ENCODE data around the gene SEC23A.

The SEC23A gene

DNA sequence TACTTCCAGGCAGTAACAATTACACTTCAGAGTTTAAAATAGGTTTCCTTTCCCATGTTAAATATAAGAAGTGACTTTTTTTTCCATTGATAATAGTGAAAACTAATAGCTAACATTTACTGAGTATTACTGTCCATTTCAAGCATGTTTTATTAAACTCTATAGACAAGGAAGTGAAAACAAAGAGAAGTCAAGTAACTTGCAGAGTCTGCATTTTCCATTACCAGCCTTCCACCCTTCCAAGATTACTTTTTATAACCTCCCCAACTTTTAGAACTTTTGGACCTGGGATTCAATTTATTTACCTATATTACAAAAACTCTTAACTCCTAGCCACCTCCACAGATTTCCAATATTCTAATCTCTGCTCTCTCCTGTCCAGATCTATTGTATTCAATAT lies 67.7 kb downstream of the SEC23A start:
- Histone ChIP-seq H3K36me3 (peaks cover 53% of the 10 kb centered on the region), H3K4me3 (ENCODE audit: low read depth, low read length) (no peak overlapping the region), H3K4me1 (no peaks in the 10 kb centered on the region; the same call in 1 of the 2 replicates), H3K27me3 (no peaks in the 10 kb centered on the region), H3K9me3 (no peaks in the 10 kb centered on the region)
- TF ChIP-seq, protein P1, sequence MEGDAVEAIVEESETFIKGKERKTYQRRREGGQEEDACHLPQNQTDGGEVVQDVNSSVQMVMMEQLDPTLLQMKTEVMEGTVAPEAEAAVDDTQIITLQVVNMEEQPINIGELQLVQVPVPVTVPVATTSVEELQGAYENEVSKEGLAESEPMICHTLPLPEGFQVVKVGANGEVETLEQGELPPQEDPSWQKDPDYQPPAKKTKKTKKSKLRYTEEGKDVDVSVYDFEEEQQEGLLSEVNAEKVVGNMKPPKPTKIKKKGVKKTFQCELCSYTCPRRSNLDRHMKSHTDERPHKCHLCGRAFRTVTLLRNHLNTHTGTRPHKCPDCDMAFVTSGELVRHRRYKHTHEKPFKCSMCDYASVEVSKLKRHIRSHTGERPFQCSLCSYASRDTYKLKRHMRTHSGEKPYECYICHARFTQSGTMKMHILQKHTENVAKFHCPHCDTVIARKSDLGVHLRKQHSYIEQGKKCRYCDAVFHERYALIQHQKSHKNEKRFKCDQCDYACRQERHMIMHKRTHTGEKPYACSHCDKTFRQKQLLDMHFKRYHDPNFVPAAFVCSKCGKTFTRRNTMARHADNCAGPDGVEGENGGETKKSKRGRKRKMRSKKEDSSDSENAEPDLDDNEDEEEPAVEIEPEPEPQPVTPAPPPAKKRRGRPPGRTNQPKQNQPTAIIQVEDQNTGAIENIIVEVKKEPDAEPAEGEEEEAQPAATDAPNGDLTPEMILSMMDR (IDR thresholded peaks at IDR 0.05; ENCODE audit: low read depth, low read length): no peak
- DNase-seq: no peak

DNA sequence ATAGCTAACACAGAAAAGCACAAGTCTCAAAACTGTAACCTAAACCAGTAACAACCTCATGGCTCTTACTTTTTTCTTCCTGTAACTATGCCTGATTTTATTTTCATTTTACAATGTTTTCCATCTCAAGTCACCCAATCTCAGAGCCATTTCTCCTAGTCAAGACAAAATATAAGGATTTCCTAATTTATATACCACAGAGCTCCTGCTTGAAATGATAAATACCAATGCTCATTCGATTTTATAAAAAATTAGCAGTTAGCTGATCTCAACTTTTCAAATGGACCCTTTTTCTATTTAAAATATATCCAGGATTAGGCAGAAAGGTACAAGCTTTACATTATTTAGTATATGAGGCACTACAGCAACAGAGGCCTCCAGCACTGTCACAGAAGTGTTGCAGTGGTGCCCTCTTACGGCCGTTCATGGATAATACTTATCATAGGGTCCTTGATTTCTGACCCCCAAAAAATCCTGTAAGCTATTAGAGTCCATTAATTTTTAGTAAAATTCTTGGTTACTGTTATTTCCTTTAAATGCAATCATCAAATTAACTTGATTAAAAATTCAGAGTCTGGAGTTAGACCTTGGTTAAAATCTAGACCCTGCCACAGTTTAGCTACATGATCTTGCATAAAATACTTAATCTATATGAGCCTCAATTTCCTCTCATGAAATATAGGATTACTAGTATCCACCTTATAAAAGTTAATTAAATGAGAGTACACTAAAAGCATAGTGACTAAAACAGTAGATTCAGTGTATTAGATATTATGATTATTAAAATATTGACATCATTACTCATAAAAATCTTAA lies 68.3 kb downstream of the SEC23A start:
- Histone ChIP-seq H3K4me1 (no peaks in the 10 kb centered on the region; the same call in 1 of the 2 replicates), H3K36me3 (peaks cover 52% of the 10 kb centered on the region), H3K9me3 (no peaks in the 10 kb centered on the region)

DNA sequence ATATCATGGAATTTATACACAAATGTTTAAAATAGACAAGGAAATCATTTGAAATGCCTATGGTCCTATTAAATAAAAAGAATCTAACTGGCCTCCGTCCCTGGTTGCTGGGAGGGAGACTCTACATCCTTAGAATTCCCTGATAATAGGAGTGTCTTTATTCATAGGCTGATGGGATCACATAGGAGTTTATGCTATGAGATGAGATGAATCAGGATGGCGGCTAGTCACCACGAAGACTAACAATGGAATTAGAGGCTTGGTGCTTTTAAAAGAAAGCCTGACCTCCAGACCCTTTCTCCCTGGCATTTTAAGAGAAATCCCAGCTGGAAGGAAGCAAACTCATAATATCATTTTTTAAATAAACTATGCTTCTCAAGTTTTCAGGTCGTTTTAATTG lies 69.7 kb downstream of the SEC23A start:
- TF ChIP-seq, protein P1 (IDR thresholded peaks at IDR 0.05; ENCODE audit: low read depth, low read length): no peak
- Histone ChIP-seq H3K36me3 (peaks cover 41% of the 10 kb centered on the region), H3K4me1 (no peaks in the 10 kb centered on the region; the same call in 1 of the 2 replicates), H3K27me3 (no peaks in the 10 kb centered on the region), H3K9me3 (no peaks in the 10 kb centered on the region; the same call in 1 of the 2 replicates), H3K4me3 (ENCODE audit: low read depth, low read length) (no peak overlapping the region)
- DNase-seq: no peak

More for the DNA sequence above, 68.3 kb downstream of the SEC23A start:
- DNase-seq: peak; percentile 67
- H3K27me3 ChIP-seq: no peaks in the 10 kb centered on the region
- TF ChIP-seq, protein P1 (IDR thresholded peaks at IDR 0.05; ENCODE audit: low read depth, low read length): peak; percentile 84
- no peak overlapping the region for H3K4me3 ChIP-seq (ENCODE audit: low read depth, low read length)

DNA sequence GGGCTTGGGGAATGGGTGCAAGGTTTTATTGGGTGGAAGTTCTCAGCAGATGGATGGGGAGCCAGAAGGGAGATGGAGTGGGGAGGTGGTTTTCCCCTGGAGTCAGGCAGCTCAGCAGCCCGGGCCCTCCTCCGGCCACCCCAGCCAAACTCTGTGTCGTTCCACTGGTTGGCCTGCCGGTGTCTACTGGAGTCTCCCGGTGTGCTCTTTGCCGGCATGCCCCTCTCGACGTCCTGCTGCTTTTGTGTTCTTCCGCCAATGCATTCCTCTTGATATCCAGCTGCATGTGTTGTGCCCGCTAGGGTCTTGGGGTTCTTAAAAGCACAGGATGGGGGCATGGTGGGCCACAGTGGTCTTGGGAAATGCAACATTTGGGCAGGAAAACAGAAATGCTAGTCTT lies 72.8 kb downstream of the SEC23A start:
- peaks cover 27% of the 10 kb centered on the region for H3K36me3 ChIP-seq
- TF ChIP-seq, protein P1 (IDR thresholded peaks at IDR 0.05; ENCODE audit: low read depth, low read length): no peak

DNA sequence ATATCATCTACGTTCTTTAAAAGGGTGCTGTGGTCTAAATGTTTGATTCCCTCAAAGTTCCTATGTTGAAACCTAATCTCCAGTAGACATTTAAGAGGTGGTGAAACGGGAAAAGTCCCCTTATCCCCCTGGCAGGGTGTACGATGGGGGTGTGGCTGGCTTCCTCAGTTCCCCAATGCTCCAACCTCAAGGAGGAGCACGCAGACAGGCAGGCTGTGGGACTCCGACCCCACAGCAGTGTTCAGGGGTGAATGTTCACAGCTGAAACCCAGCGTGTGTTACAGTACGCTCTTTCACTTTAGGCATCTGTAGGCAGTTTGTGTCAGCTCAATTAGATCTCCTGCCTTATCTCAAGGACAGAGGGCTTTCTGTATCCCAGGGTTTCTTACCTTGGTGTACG lies 73.2 kb downstream of the SEC23A start:
- no peak for DNase-seq
- Histone ChIP-seq H3K4me3 (ENCODE audit: low read depth, low read length) (no peak overlapping the region), H3K9me3 (no peaks in the 10 kb centered on the region; the same call in 1 of the 2 replicates), H3K27me3 (no peaks in the 10 kb centered on the region), H3K36me3 (peaks cover 23% of the 10 kb centered on the region), H3K4me1 (no peaks in the 10 kb centered on the region; the same call in 1 of the 2 replicates)
- TF ChIP-seq, protein P1 (IDR thresholded peaks at IDR 0.05; ENCODE audit: low read depth, low read length): no peak

More for the DNA sequence above, 72.8 kb downstream of the SEC23A start:
- no peaks in the 10 kb centered on the region for H3K27me3 ChIP-seq
- DNase-seq: no peak
- no peaks in the 10 kb centered on the region; the same call in 1 of the 2 replicates for H3K4me1 ChIP-seq
- H3K4me3 ChIP-seq (ENCODE audit: low read depth, low read length): no peak overlapping the region
- no peaks in the 10 kb centered on the region; the same call in 1 of the 2 replicates for H3K9me3 ChIP-seq

DNA sequence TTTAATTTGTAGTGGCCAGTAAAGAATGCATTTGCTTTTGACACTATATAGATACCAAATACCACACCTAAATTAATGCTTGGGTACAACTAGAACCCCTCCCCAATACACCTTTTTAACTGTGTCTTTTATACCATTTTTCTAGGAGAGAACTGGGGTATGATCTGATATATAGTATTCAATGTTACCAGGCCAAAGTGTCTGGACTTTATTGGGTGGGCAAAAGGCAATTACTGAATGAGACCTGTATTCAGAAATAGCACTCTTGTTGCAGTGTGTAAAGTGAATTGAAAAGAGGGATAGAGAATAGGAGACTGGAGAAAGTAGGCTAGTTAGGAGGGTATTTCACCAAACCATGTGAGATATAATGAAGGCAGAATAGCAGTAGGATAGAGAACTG lies 74.4 kb downstream of the SEC23A start:
- H3K9me3 ChIP-seq: no peaks in the 10 kb centered on the region; the same call in 1 of the 2 replicates
- TF ChIP-seq, protein P1 (IDR thresholded peaks at IDR 0.05; ENCODE audit: low read depth, low read length): no peak
- peaks cover 23% of the 10 kb centered on the region for H3K36me3 ChIP-seq
- DNase-seq: no peak
- H3K27me3 ChIP-seq: no peaks in the 10 kb centered on the region
- no peak overlapping the region for H3K4me3 ChIP-seq (ENCODE audit: low read depth, low read length)
- H3K4me1 ChIP-seq: peaks cover 3% of the 10 kb centered on the region
